Stimulated activated CD8-positive, alpha-beta memory T cell treated with anti-CD3 and anti-CD28 coated beads, Interleukin-15, amount 100 ng/mL, for 24 hours (primary cell): ENCODE data around the gene STARD4.

Source experiments
- DNase-seq: peaks from one replicate; pipeline ENCODE4 v3.0.0-alpha.2; 2020; ENCODE audit warnings: low read depth

The STARD4 gene

GRCh38 chr5:111469903-111470302, 42.4 kb downstream of the STARD4 start:
- no peak for DNase-seq

- no peak for DNase-seq
These were observed 42.9 kb downstream of the STARD4 start for GRCh38 chr5:111469293-111469896.

- DNase-seq, result no peak
These were observed 49.0 kb downstream of the STARD4 start for GRCh38 chr5:111463311-111463710.

- DNase-seq, result no peak
These were observed 50.4 kb downstream of the STARD4 start for GRCh38 chr5:111461934-111462333.

GRCh38 chr5:111461255-111461671, 51.1 kb downstream of the STARD4 start:
- DNase-seq, result no peak

GRCh38 chr5:111454776-111455175, 57.6 kb downstream of the STARD4 start:
- DNase-seq, result no peak

- DNase-seq, result no peak
These were observed 58.1 kb downstream of the STARD4 start for GRCh38 chr5:111454198-111454622.

- no peak for DNase-seq
These were observed 58.6 kb downstream of the STARD4 start for GRCh38 chr5:111453747-111454146.

GRCh38 chr5:111453295-111453694, 59.0 kb downstream of the STARD4 start:
- no peak for DNase-seq

GRCh38 chr5:111447822-111448221, 64.5 kb downstream of the STARD4 start:
- no peak for DNase-seq

- DNase-seq, result no peak
These were observed 65.2 kb downstream of the STARD4 start for GRCh38 chr5:111447099-111447498.
